H9 (cell line): ENCODE measurements around the gene MPG. TPM values are rescaled to one million over a fixed set of nuclear protein-coding genes. Genes with fewer than 3 reads are reported as not detected.

Experiments used
- DNase-seq: peaks from one replicate; pipeline ENCODE4 v3.0.0-alpha.2; 2017
- H2AFZ ChIP-seq: one replicate; pipeline ENCODE4 v1.6.1; 2013; ENCODE audit warnings: mild to moderate bottlenecking, low read length, control low read depth, moderate library complexity
- H2AK5ac ChIP-seq: 2 replicates; pipeline ENCODE4 v1.6.1; 2013; ENCODE audit warnings: low read length, control low read depth, mixed read lengths; ENCODE audit not compliant: insufficient read length
- H2BK120ac ChIP-seq: one replicate; pipeline ENCODE4 v1.6.1; 2013; ENCODE audit warnings: low read depth, mild to moderate bottlenecking, low read length, control low read depth, inconsistent platforms; ENCODE audit not compliant: poor library complexity, severe bottlenecking
- H2BK12ac ChIP-seq: 2 replicates; pipeline ENCODE4 v1.6.1; 2013; ENCODE audit warnings: low read length, control low read depth, mixed read lengths, low read depth; ENCODE audit not compliant: insufficient read length
- H2BK15ac ChIP-seq: 2 replicates; pipeline ENCODE4 v1.6.1; 2013; ENCODE audit warnings: low read depth, low read length, control low read depth
- H2BK20ac ChIP-seq: one replicate; pipeline ENCODE4 v1.6.1; 2013; ENCODE audit warnings: low read depth, mild to moderate bottlenecking, low read length, control low read depth, inconsistent platforms; ENCODE audit not compliant: poor library complexity, severe bottlenecking
- H2BK5ac ChIP-seq: 2 replicates; pipeline ENCODE4 v1.6.1; 2013; ENCODE audit warnings: low read length, control low read depth, mixed read lengths; ENCODE audit not compliant: insufficient read length
- H3K14ac ChIP-seq: 2 replicates; pipeline ENCODE4 v1.6.1; 2013; ENCODE audit warnings: low read length, control low read depth; ENCODE audit not compliant: insufficient read depth
- H3K18ac ChIP-seq: 2 replicates; pipeline ENCODE4 v1.6.1; 2013; ENCODE audit warnings: low read depth, mild to moderate bottlenecking, mixed read lengths, low read length, control low read depth; ENCODE audit not compliant: insufficient read length
- H3K23ac ChIP-seq: 2 replicates; pipeline ENCODE4 v1.6.1; 2013; ENCODE audit warnings: low read length, control low read depth, mixed read lengths, low read depth; ENCODE audit not compliant: insufficient read length
- H3K23me2 ChIP-seq: 2 replicates; pipeline ENCODE4 v1.6.1; 2013; ENCODE audit warnings: low read depth, mild to moderate bottlenecking, mixed read lengths, low read length, control low read depth; ENCODE audit not compliant: insufficient read length, poor library complexity, severe bottlenecking
- H3K27ac ChIP-seq: 2 replicates; pipeline ENCODE4 v1.5.1; 2013; ENCODE audit warnings: low read length, control low read depth, mixed read lengths, low read depth; ENCODE audit not compliant: insufficient read length
- H3K27me3 ChIP-seq: 2 replicates; pipeline ENCODE4 v1.6.1; 2013; ENCODE audit warnings: low read length, control low read depth, inconsistent platforms; ENCODE audit not compliant: insufficient read depth
- H3K4ac ChIP-seq: 2 replicates; pipeline ENCODE4 v1.6.1; 2013; ENCODE audit warnings: low read depth, mild to moderate bottlenecking, control low read depth, inconsistent platforms, low read length, moderate library complexity
- H3K4me1 ChIP-seq: 2 replicates; pipeline ENCODE4 v1.6.1; 2013; ENCODE audit warnings: low read length, control low read depth, inconsistent platforms; ENCODE audit not compliant: insufficient read depth
- H3K4me2 ChIP-seq: 2 replicates; pipeline ENCODE4 v1.6.1; 2013; ENCODE audit warnings: low read length, control low read depth, mixed read lengths; ENCODE audit not compliant: insufficient read length, insufficient read depth
- H3K56ac ChIP-seq: 2 replicates; pipeline ENCODE4 v1.6.1; 2013; ENCODE audit warnings: low read depth, mild to moderate bottlenecking, mixed read lengths, low read length, control low read depth; ENCODE audit not compliant: insufficient read length
- H3K79me1 ChIP-seq: 2 replicates; pipeline ENCODE4 v1.6.1; 2013; ENCODE audit warnings: low read depth, mild to moderate bottlenecking, moderate library complexity, low read length, control low read depth, inconsistent platforms; ENCODE audit not compliant: insufficient read depth, poor library complexity, severe bottlenecking
- H3K79me2 ChIP-seq: 2 replicates; pipeline ENCODE4 v1.6.1; 2013; ENCODE audit warnings: low read length, control low read depth, inconsistent platforms; ENCODE audit not compliant: insufficient read depth
- H3K9ac ChIP-seq: 2 replicates; pipeline ENCODE4 v1.6.1; 2013; ENCODE audit warnings: low read length, control low read depth, mixed read lengths; ENCODE audit not compliant: insufficient read length; ENCODE audit errors: extremely low read depth
- H3K9me3 ChIP-seq: one replicate; pipeline ENCODE4 v1.6.1; 2013; ENCODE audit warnings: low read depth, low read length, inconsistent platforms; ENCODE audit not compliant: control insufficient read depth
- H3T11ph ChIP-seq: one replicate; pipeline ENCODE4 v1.6.1; 2013; ENCODE audit warnings: mild to moderate bottlenecking, low read length, control low read depth, inconsistent platforms
- H4K20me1 ChIP-seq: one replicate; pipeline ENCODE4 v1.6.1; 2013; ENCODE audit not compliant: control insufficient read depth, insufficient read length, insufficient read depth
- H4K5ac ChIP-seq: 2 replicates; pipeline ENCODE4 v1.6.1; 2013; ENCODE audit warnings: low read depth, mild to moderate bottlenecking, mixed read lengths, low read length, control low read depth; ENCODE audit not compliant: insufficient read length
- H4K8ac ChIP-seq: replicated peaks from 2 replicates; pipeline ENCODE4 v1.6.1; 2013; ENCODE audit warnings: low read length, control low read depth, mixed read lengths, low read depth; ENCODE audit not compliant: insufficient read length
- H4K91ac ChIP-seq: 2 replicates; pipeline ENCODE4 v1.6.1; 2013; ENCODE audit warnings: low read depth, mild to moderate bottlenecking, moderate library complexity, mixed read lengths, low read length, control low read depth; ENCODE audit not compliant: insufficient read length
- H3K27ac Mint-ChIP-seq, 3 experiments: 2 replicates in 2 of 3; 3 replicates in 1 of 3; pipeline ENCODE4 v1.8.0; 2020 to 2021; ENCODE audit warnings: mixed read lengths in 3 of 3, mild to moderate bottlenecking in 1 of 3, moderate library complexity in 1 of 3
- H3K27me3 Mint-ChIP-seq: 2 replicates; pipeline ENCODE4 v1.8.0; 2021; ENCODE audit warnings: low read depth, mild to moderate bottlenecking, moderate library complexity, mixed read lengths
- H3K36me3 Mint-ChIP-seq, 3 experiments: 2 replicates in 2 of 3; 3 replicates in 1 of 3; pipeline ENCODE4 v1.8.0; 2020 to 2021; ENCODE audit warnings: low read depth in 3 of 3, mixed read lengths in 3 of 3; ENCODE audit not compliant: insufficient read depth in 1 of 3
- H3K4me1 Mint-ChIP-seq, 2 experiments: 2 replicates each; pipeline ENCODE4 v1.8.0; 2020; ENCODE audit warnings: mixed read lengths in 2 of 2
- H3K4me3 Mint-ChIP-seq, 2 experiments: 2 replicates in 1 of 2; 3 replicates in 1 of 2; pipeline ENCODE4 v1.8.0; 2020 to 2021; ENCODE audit warnings: mild to moderate bottlenecking in 2 of 2, mixed read lengths in 2 of 2, moderate library complexity in 1 of 2
- H3K9me3 Mint-ChIP-seq, 2 experiments: 2 replicates in 1 of 2; 3 replicates in 1 of 2; pipeline ENCODE4 v1.8.0; 2020; ENCODE audit warnings: mild to moderate bottlenecking in 2 of 2, mixed read lengths in 2 of 2, moderate library complexity in 1 of 2
- CTCF ChIP-seq: fragments of 200-600 bp; sonication (generic); conservative IDR thresholded peaks from 3 replicates; pipeline ENCODE4 v1.8.0; 2021; ENCODE audit warnings: antibody characterized with exemption, mild to moderate bottlenecking
- WGBS: extraction: QIAGEN DNeasy Blood & Tissue Kit; methylation state at CpG from one replicate; pipeline ENCODE4 v1.1.7; 2013; ENCODE audit warnings: missing lambda C conversion rate, low lambda C conversion rate, mixed read lengths; ENCODE audit not compliant: insufficient read length; ENCODE audit errors: extremely low coverage; 5-methylcytosine and 5-hydroxymethylcytosine counted together
- total RNA-seq: library from RNA; stranded (reverse); gene quantifications from 2 replicates; pipeline ENCODE4 v1.2.1, GENCODE V29; 2021

MPG gene
- total RNA-seq, 1 experiment from 2014 or later = 39.1 TPM

GRCh38 chr16:63998-64913, 13.8 kb upstream of the MPG start:
- Histone ChIP-seq H3K27me3 (no peaks in the 10 kb centered on the region), H3K4me1 (no peaks in the 10 kb centered on the region), H3K23ac (no peak overlapping the region), H4K5ac (no peak overlapping the region), H3K18ac (no peak overlapping the region), H4K20me1 (no peaks in the 10 kb centered on the region), H3K79me2 (no peaks in the 10 kb centered on the region), H2BK5ac (no peak overlapping the region), H4K8ac (no peak overlapping the region), H4K91ac (no peak overlapping the region), H3K79me1 (no peaks in the 10 kb centered on the region), H2AFZ (no peak overlapping the region), H3K56ac (no peak overlapping the region), H3K9me3 (no peaks in the 10 kb centered on the region), H3K9ac (no peak overlapping the region), H3K4ac (no peak overlapping the region), H3K27ac (no peak overlapping the region), H3K4me2 (no peak overlapping the region), H3K14ac (no peak overlapping the region), H2BK120ac (no peak overlapping the region), H2BK20ac (no peak overlapping the region), H2AK5ac (no peak overlapping the region), H3T11ph (no peak overlapping the region), H2BK12ac (no peak overlapping the region), H2BK15ac (no peak overlapping the region), H3K23me2 (no peaks in the 10 kb centered on the region)
- WGBS = no CpG with 5 or more reads among the region's 25 CpGs
- no peak for DNase-seq
- TF ChIP-seq CTCF = no peak
- peaks cover 13 to 32% (median 27%) of the 10 kb centered on the region in 3 experiments; a peak in 6 of 7 replicates for H3K36me3 Mint-ChIP-seq
- H3K27me3 Mint-ChIP-seq = peaks cover 1% of the 10 kb centered on the region; the same call in 1 of the 2 replicates
- no peak overlapping the region for H3K4me3 Mint-ChIP-seq
- peaks cover 10 to 18% of the 10 kb centered on the region in 2 experiments for H3K4me1 Mint-ChIP-seq
- no peaks in the 10 kb centered on the region for H3K9me3 Mint-ChIP-seq
- no peak overlapping the region; a peak in 1 of 7 replicates for H3K27ac Mint-ChIP-seq
